Stimulated activated CD4-positive, alpha-beta T cell treated with anti-CD3 and anti-CD28 coated beads, Interleukin-15, amount 100 ng/mL, for 24 hours (primary cell): ENCODE measurements around the gene SDC3.
"Not testable (repeated sequence)": the region's sequence is repeated elsewhere in the genome, so short reads cannot be mapped to it uniquely, and the experiment has no call there.

ENCODE experiments used
- DNase-seq: peaks from one replicate; pipeline ENCODE4 v3.0.0-alpha.2; 2020

The SDC3 gene

GRCh38 chr1:30908696-30909364 is at the start of gene SDC3:
SDC3 (minus strand) TSS chr1:30908758; CDS start chr1:30908586, 172 bp downstream.
- DNase-seq, result peak; percentile 35

- DNase-seq, result no peak
Observed at GRCh38 chr1:30957560-30958222, 49.1 kb upstream of the SDC3 start.

- DNase-seq, result no peak
Observed at GRCh38 chr1:30955448-30956015, 47.0 kb upstream of the SDC3 start.

GRCh38 chr1:30953685-30954084 is 45.1 kb upstream of the SDC3 start:
- no peak for DNase-seq

GRCh38 chr1:30952098-30952497 is 43.5 kb upstream of the SDC3 start:
- no peak for DNase-seq

GRCh38 chr1:30950700-30951099 is 42.1 kb upstream of the SDC3 start:
- DNase-seq, result no peak

GRCh38 chr1:30950053-30950452 is 41.5 kb upstream of the SDC3 start:
- no peak for DNase-seq

- DNase-seq, result not testable (repeated sequence)
Observed at GRCh38 chr1:30949487-30949838, 40.9 kb upstream of the SDC3 start.

GRCh38 chr1:30948813-30949486 is 40.4 kb upstream of the SDC3 start:
- DNase-seq, result not testable (repeated sequence)

- no peak for DNase-seq
Observed at GRCh38 chr1:30948278-30948677, 39.7 kb upstream of the SDC3 start.

GRCh38 chr1:30947212-30947611 is 38.7 kb upstream of the SDC3 start:
- DNase-seq, result no peak

GRCh38 chr1:30942326-30942963 is 33.9 kb upstream of the SDC3 start:
- no peak for DNase-seq

GRCh38 chr1:30940541-30940940 is 32.0 kb upstream of the SDC3 start:
- no peak for DNase-seq

- DNase-seq, result no peak
Observed at GRCh38 chr1:30936541-30937171, 28.1 kb upstream of the SDC3 start.

GRCh38 chr1:30935758-30936157 is 27.2 kb upstream of the SDC3 start:
- DNase-seq, result not testable (repeated sequence)

- DNase-seq, result no peak
Observed at GRCh38 chr1:30934613-30935012, 26.1 kb upstream of the SDC3 start.

GRCh38 chr1:30933874-30934252 is 25.3 kb upstream of the SDC3 start:
- no peak for DNase-seq

GRCh38 chr1:30930631-30931173 is 22.1 kb upstream of the SDC3 start:
- no peak for DNase-seq

GRCh38 chr1:30929944-30930525 is 21.5 kb upstream of the SDC3 start:
- no peak for DNase-seq

GRCh38 chr1:30929135-30929889 is 20.8 kb upstream of the SDC3 start:
- peak; percentile 67 for DNase-seq

GRCh38 chr1:30928789-30929134 is 20.2 kb upstream of the SDC3 start:
- no peak for DNase-seq

- no peak for DNase-seq
Observed at GRCh38 chr1:30928171-30928570, 19.6 kb upstream of the SDC3 start.
